HepG2 (cell line): ENCODE measurements around the gene CCDC57. TPM values are rescaled to one million over a fixed set of nuclear protein-coding genes. Genes with fewer than 3 reads are reported as not detected.
A peak's percentile ranks its signal among the peaks of the same experiment; 100 is the strongest.

Experiments used
- ARID4A ChIP-seq: sonication (generic); formaldehyde crosslinking; IDR thresholded peaks from 2 replicates; pipeline ENCODE4 v1.5.0; 2020; ENCODE audit warnings: mild to moderate bottlenecking, missing genetic modification reagents, borderline replicate concordance
- ATF4 ChIP-seq, 2 experiments: fragments of 450-650 bp in 1 of 2; sonication (generic) in 1 of 2; formaldehyde crosslinking; IDR thresholded peaks; 2 replicates each; pipeline versions ENCODE4 v1.5.0 to v1.8.0; 2020 to 2022; ENCODE audit warnings: mild to moderate bottlenecking in 1 of 2, missing genetic modification reagents in 1 of 2
- BATF2 ChIP-seq: sonication (generic); formaldehyde crosslinking; IDR thresholded peaks from 2 replicates; pipeline ENCODE4 v1.8.0; 2022; ENCODE audit warnings: mild to moderate bottlenecking, missing genetic modification reagents, moderate library complexity
- HMG20B ChIP-seq: conservative IDR thresholded peaks from 2 replicates; pipeline ENCODE4 v1.6.1; 2016; ENCODE audit warnings: missing genetic modification reagents, missing compliant biosample characterization
- HNRNPK ChIP-seq: fragments of 200-400 bp; formaldehyde crosslinking; IDR thresholded peaks from 2 replicates; pipeline ENCODE4 v1.6.1; 2018; ENCODE audit warnings: low read length, low read depth, moderate library complexity, mild to moderate bottlenecking; ENCODE audit not compliant: poor library complexity, severe bottlenecking
- IRF1 ChIP-seq: sonication (generic); formaldehyde crosslinking; IDR thresholded peaks from 2 replicates; pipeline ENCODE4 v1.4.0; 2020; ENCODE audit warnings: low read depth, mild to moderate bottlenecking, missing genetic modification reagents
- ISL2 ChIP-seq: sonication (generic); formaldehyde crosslinking; IDR thresholded peaks from 2 replicates; pipeline ENCODE4 v1.5.0; 2020; ENCODE audit warnings: missing genetic modification reagents
- KDM1A ChIP-seq: IDR thresholded peaks from 2 replicates; pipeline ENCODE4 v1.6.1; 2016; ENCODE audit warnings: missing compliant biosample characterization
- PATZ1 ChIP-seq: sonication (generic); formaldehyde crosslinking; IDR thresholded peaks from 2 replicates; pipeline ENCODE4 v1.4.0; 2020; ENCODE audit warnings: missing genetic modification reagents
- POLR2AphosphoS5 ChIP-seq: IDR thresholded peaks from 2 replicates; pipeline ENCODE4 v1.6.1; 2012; ENCODE audit warnings: low read depth, low read length
- SPEN ChIP-seq: sonication (generic); formaldehyde crosslinking; IDR thresholded peaks from 2 replicates; pipeline ENCODE4 v1.5.1; 2020; ENCODE audit warnings: low read depth, mild to moderate bottlenecking, missing genetic modification reagents
- STAG1 ChIP-seq: sonication (generic); formaldehyde crosslinking; IDR thresholded peaks from 2 replicates; pipeline ENCODE4 v1.4.0; 2020; ENCODE audit warnings: missing genetic modification reagents
- ZNF10 ChIP-seq: sonication (generic); formaldehyde crosslinking; IDR thresholded peaks from 2 replicates; pipeline ENCODE4 v1.4.0; 2020; ENCODE audit warnings: mild to moderate bottlenecking, low read depth, missing genetic modification reagents, borderline replicate concordance
- ZNF260 ChIP-seq: sonication (generic); formaldehyde crosslinking; IDR thresholded peaks from 2 replicates; pipeline ENCODE4 v1.4.0; 2020; ENCODE audit warnings: missing genetic modification reagents, low read depth, mild to moderate bottlenecking, borderline replicate concordance
- ZNF30 ChIP-seq: sonication (generic); formaldehyde crosslinking; IDR thresholded peaks from 2 replicates; pipeline ENCODE4 v1.5.0; 2020; ENCODE audit warnings: mild to moderate bottlenecking, missing genetic modification reagents
- ZNF337 ChIP-seq: sonication (generic); formaldehyde crosslinking; IDR thresholded peaks from 2 replicates; pipeline ENCODE4 v1.5.1; 2020; ENCODE audit warnings: missing genetic modification reagents, low read depth, mild to moderate bottlenecking, borderline replicate concordance
- ZNF501 ChIP-seq: sonication (generic); formaldehyde crosslinking; IDR thresholded peaks from 2 replicates; pipeline ENCODE4 v1.5.1; 2020; ENCODE audit warnings: mild to moderate bottlenecking, moderate library complexity, missing genetic modification reagents
- ZNF660 ChIP-seq: sonication (generic); formaldehyde crosslinking; IDR thresholded peaks from 2 replicates; pipeline ENCODE4 v1.5.1; 2020; ENCODE audit warnings: mild to moderate bottlenecking, low read depth, missing genetic modification reagents, borderline replicate concordance
- ZNF7 ChIP-seq: IDR thresholded peaks from 2 replicates; pipeline ENCODE4 v1.6.1; 2016; ENCODE audit warnings: missing biosample characterization, missing genetic modification reagents
- ZNF776 ChIP-seq: sonication (generic); formaldehyde crosslinking; IDR thresholded peaks from 2 replicates; pipeline ENCODE4 v1.4.0; 2020; ENCODE audit warnings: mild to moderate bottlenecking, missing genetic modification reagents
- polyA plus RNA-seq, 8 experiments: library from polyadenylated mRNA; depleted of rRNA in 3 of 8; stranded (reverse) in 7 of 8; unstranded in 1 of 8; fragments of >200 nt; fragmentation: Illumina TruSeq in 4 of 8; extraction: Trizol in 4 of 8; gene quantifications; 2 replicates each; pipeline versions ENCODE4 v1.2.1 to v1.2.3, GENCODE V29; 2011 to 2016; ENCODE audit warnings: low read depth in 4 of 8, missing spikeins in 1 of 8, mixed read lengths in 1 of 8; ENCODE audit not compliant: insufficient read depth in 1 of 8
- total RNA-seq, 5 experiments: library from RNA; depleted of rRNA; stranded (reverse); fragments of >200 nt; fragmentation: Illumina TruSeq; extraction: Trizol; gene quantifications; 2 replicates each; pipeline ENCODE4 v1.2.3, GENCODE V29; 2016; ENCODE audit warnings: low read depth in 1 of 5

CCDC57 gene
- total and polyA plus RNA-seq, 2 of the 13 experiments (the other 11 are each of a cell fraction or from before 2014, with no cell fraction given), result 59.3 to 59.9 TPM

GRCh38 chr17:82094931-82095776 is 117.5 kb downstream of the CCDC57 start (continued):
- TF ChIP-seq IRF1 (no peak), ZNF776 (CRISPR knock-in tag) (no peak), ZNF7 (CRISPR knock-in tag) (no peak), ATF4 (CRISPR knock-in tag; IDR thresholded peaks at IDR 0.05) (no peak), POLR2AphosphoS5 (no peak), ZNF10 (CRISPR knock-in tag) (no peak), HMG20B (CRISPR knock-in tag) (no peak), ZNF337 (CRISPR knock-in tag) (no peak), ZNF501 (CRISPR knock-in tag) (peak; percentile 66; the same call in 1 of the 2 replicates), HNRNPK (peak; percentile 78), ZNF660 (no peak), PATZ1 (CRISPR knock-in tag) (peak; percentile 18), ZNF30 (CRISPR knock-in tag) (no peak), ZNF260 (CRISPR knock-in tag) (no peak), ARID4A (CRISPR knock-in tag) (no peak), KDM1A (CRISPR knock-in tag) (no peak), ISL2 (CRISPR knock-in tag) (no peak), STAG1 (no peak), SPEN (CRISPR knock-in tag) (no peak), BATF2 (CRISPR knock-in tag) (no peak)
